PC-3 (cell line): ENCODE results near the gene RAB20.

Source experiments
- CTCF ChIP-seq: fragments of 300-600 bp; sonication (generic); conservative IDR thresholded peaks from 2 replicates; pipeline ENCODE4 v1.5.1; 2017; ENCODE audit warnings: antibody characterized with exemption, low read depth, mild to moderate bottlenecking, low read length
- EZH2 ChIP-seq: fragments of 300-600 bp; sonication (generic); IDR thresholded peaks from one replicate; pipeline ENCODE4 v1.6.1; 2017; ENCODE audit warnings: antibody characterized with exemption, mild to moderate bottlenecking, low read length; ENCODE audit not compliant: unreplicated experiment
- EZH2phosphoT487 ChIP-seq: fragments of 300-600 bp; sonication (generic); IDR thresholded peaks from 2 replicates; pipeline ENCODE4 v1.6.1; 2018; ENCODE audit warnings: mild to moderate bottlenecking, antibody characterized with exemption, low read length, borderline replicate concordance

DNA sequence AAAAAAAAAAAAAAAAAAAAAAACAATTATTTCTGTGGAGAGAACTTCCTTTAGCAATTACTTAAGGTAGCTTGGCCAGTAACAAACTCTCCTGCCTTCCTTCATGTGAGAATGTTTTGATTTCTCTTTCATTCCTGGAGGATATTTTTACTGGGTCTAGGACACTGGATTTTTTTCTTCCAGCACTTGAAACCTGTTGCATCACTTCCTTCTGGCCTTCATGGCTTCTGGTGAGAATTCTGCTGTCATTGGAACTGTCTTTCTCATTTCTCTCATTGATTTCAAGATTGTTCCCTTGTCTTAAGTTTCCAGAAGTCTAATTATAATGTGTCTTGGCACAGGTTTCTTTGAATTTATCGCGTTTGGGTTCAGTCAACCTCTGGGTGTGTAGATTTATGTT is 19.3 kb upstream of the RAB20 start:
- TF ChIP-seq CTCF = no peak
- TF ChIP-seq EZH2 = no peak
- TF ChIP-seq EZH2phosphoT487 = no peak
